NB4 (cell line): ENCODE results near the gene SLC25A18.
"Not testable (repeated sequence)": the region's sequence is repeated elsewhere in the genome, so short reads cannot be mapped to it uniquely, and the experiment has no call there.

Experiments
- CTCF ChIP-seq: IDR thresholded peaks from one replicate; pipeline ENCODE4 v1.5.1; 2012; ENCODE audit warnings: low read depth, low read length
- MAX ChIP-seq: IDR thresholded peaks from 2 replicates; pipeline ENCODE4 v1.6.1; 2011; ENCODE audit warnings: low read depth, low read length
- POLR2A ChIP-seq: IDR thresholded peaks from 2 replicates; pipeline ENCODE4 v1.6.1; 2011; ENCODE audit warnings: mild to moderate bottlenecking; ENCODE audit not compliant: insufficient read length; ENCODE audit errors: extremely low read depth

GRCh38 chr22:17636850-17637249 lies 73.6 kb downstream of the SLC25A18 start:
- not testable (repeated sequence) for TF ChIP-seq CTCF, MAX, POLR2A
